ENCODE measurements around the gene SETD2.

- TF ChIP-seq CTCF (IDR thresholded peaks at IDR 0.05; ENCODE audit: borderline replicate concordance, extremely low read depth, low read length, poor library complexity, severe bottlenecking) (no peak), EZH2 (IDR thresholded peaks at IDR 0.05; ENCODE audit: borderline replicate concordance, low read depth, low read length, severe bottlenecking) (no peak)
Observed at GRCh38 chr3:47003461-47004368, 160.2 kb downstream of the SETD2 start.

Measured in DND-41 (cell line).